Esophagus squamous epithelium (tissue), 4 donors: ENCODE measurements around the gene FIP1L1.

Experiments
- POLR2A ChIP-seq, 4 donors: fragments of 450-650 bp; IDR thresholded peaks; one replicate each; pipeline ENCODE4 v1.6.1; 2017; ENCODE audit warnings: antibody characterized with exemption in 4 of 4, mild to moderate bottlenecking in 4 of 4, moderate library complexity in 3 of 4
- TF ChIP-seq, protein P1 (sequence below), 6 experiments: fragments of 450-650 bp in 4 of 6; fragments of 200-600 bp in 2 of 6; sonication (generic) in 2 of 6; IDR thresholded peaks; one replicate each; pipeline ENCODE4 v1.5.1; 2016 to 2019; ENCODE audit warnings: antibody characterized with exemption in 6 of 6, mild to moderate bottlenecking in 4 of 6, moderate library complexity in 4 of 6

DNA sequence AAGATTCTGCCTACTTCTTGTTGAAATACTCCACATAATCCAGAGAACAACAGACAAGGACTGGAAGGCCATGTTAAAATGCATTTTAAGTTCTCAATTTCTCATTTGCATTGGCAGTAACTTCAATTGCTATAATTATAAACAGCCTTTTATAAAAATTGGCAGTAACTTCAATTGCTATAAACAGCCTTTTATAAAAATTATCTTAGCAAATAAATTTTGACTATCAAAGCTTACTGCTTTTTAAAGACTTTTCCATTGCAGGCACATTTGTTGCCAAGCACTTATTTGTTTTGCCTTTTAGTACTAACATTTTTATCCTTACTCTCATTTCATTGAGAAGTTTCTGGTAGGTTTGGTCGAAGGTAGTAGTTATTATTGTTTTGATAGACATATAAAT lies 29.4 kb upstream of the FIP1L1 start:
- no peak for TF ChIP-seq POLR2A (IDR thresholded peaks at IDR 0.05)
- TF ChIP-seq, protein P1, sequence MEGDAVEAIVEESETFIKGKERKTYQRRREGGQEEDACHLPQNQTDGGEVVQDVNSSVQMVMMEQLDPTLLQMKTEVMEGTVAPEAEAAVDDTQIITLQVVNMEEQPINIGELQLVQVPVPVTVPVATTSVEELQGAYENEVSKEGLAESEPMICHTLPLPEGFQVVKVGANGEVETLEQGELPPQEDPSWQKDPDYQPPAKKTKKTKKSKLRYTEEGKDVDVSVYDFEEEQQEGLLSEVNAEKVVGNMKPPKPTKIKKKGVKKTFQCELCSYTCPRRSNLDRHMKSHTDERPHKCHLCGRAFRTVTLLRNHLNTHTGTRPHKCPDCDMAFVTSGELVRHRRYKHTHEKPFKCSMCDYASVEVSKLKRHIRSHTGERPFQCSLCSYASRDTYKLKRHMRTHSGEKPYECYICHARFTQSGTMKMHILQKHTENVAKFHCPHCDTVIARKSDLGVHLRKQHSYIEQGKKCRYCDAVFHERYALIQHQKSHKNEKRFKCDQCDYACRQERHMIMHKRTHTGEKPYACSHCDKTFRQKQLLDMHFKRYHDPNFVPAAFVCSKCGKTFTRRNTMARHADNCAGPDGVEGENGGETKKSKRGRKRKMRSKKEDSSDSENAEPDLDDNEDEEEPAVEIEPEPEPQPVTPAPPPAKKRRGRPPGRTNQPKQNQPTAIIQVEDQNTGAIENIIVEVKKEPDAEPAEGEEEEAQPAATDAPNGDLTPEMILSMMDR (IDR thresholded peaks at IDR 0.05), result no peak
